HepG2 (cell line): Measurements from ENCODE around the gene JUND. TPM values are rescaled to one million over a fixed set of nuclear protein-coding genes. Genes with fewer than 3 reads are reported as not detected.

Source experiments
- HOXD1 ChIP-seq: sonication (generic); formaldehyde crosslinking; IDR thresholded peaks from 2 replicates; pipeline ENCODE4 v1.5.0; 2020; ENCODE audit warnings: missing genetic modification reagents
- NCOA1 ChIP-seq: sonication (generic); formaldehyde crosslinking; IDR thresholded peaks from 2 replicates; pipeline ENCODE4 v1.9.0; 2021; ENCODE audit warnings: missing genetic modification reagents
- ZNF614 ChIP-seq: IDR thresholded peaks from 2 replicates; pipeline ENCODE4 v1.6.1; 2018; ENCODE audit warnings: missing biosample characterization, missing genetic modification reagents, inconsistent platforms, borderline replicate concordance
- ZNF616 ChIP-seq: sonication (generic); formaldehyde crosslinking; IDR thresholded peaks from 2 replicates; pipeline ENCODE4 v1.5.0; 2020; ENCODE audit warnings: low read depth, mild to moderate bottlenecking, missing genetic modification reagents
- ZNF761 ChIP-seq: sonication (generic); formaldehyde crosslinking; conservative IDR thresholded peaks from 2 replicates; pipeline ENCODE4 v1.4.0; 2020; ENCODE audit warnings: mild to moderate bottlenecking, missing genetic modification reagents
- polyA plus RNA-seq, 8 experiments: library from polyadenylated mRNA; depleted of rRNA in 3 of 8; stranded (reverse) in 7 of 8; unstranded in 1 of 8; fragments of >200 nt; fragmentation: Illumina TruSeq in 4 of 8; extraction: Trizol in 4 of 8; gene quantifications; 2 replicates each; pipeline versions ENCODE4 v1.2.1 to v1.2.3, GENCODE V29; 2011 to 2016; ENCODE audit warnings: low read depth in 4 of 8, missing spikeins in 1 of 8, mixed read lengths in 1 of 8; ENCODE audit not compliant: insufficient read depth in 1 of 8
- total RNA-seq, 5 experiments: library from RNA; depleted of rRNA; stranded (reverse); fragments of >200 nt; fragmentation: Illumina TruSeq; extraction: Trizol; gene quantifications; 2 replicates each; pipeline ENCODE4 v1.2.3, GENCODE V29; 2016; ENCODE audit warnings: low read depth in 1 of 5
- TF ChIP-seq, protein P1 (sequence below): sonication (generic); formaldehyde crosslinking; IDR thresholded peaks from 2 replicates; pipeline ENCODE4 v1.4.0; 2020; ENCODE audit warnings: missing genetic modification reagents
- TF ChIP-seq, protein P2 (sequence below): sonication (generic); formaldehyde crosslinking; IDR thresholded peaks from 2 replicates; pipeline ENCODE4 v1.4.0; 2020; ENCODE audit warnings: missing genetic modification reagents
- TF ChIP-seq, protein P3 (sequence below): IDR thresholded peaks from 2 replicates; pipeline ENCODE4 v1.6.1; 2016; ENCODE audit warnings: missing compliant biosample characterization, missing genetic modification reagents, borderline replicate concordance
- TF ChIP-seq, protein P4 (sequence below): IDR thresholded peaks from 2 replicates; pipeline ENCODE4 v1.6.1; 2012; ENCODE audit warnings: low read depth, low read length, improper control_type of control experiment
- TF ChIP-seq, protein P5 (sequence below): sonication (generic); formaldehyde crosslinking; IDR thresholded peaks from 2 replicates; pipeline ENCODE4 v1.8.0; 2022; ENCODE audit warnings: mild to moderate bottlenecking, missing genetic modification reagents, moderate library complexity

JUND gene
- total and polyA plus RNA-seq, 2 of the 13 experiments (the other 11 are each of a cell fraction or from before 2014, with no cell fraction given) = 41.2 to 59.8 TPM

DNA sequence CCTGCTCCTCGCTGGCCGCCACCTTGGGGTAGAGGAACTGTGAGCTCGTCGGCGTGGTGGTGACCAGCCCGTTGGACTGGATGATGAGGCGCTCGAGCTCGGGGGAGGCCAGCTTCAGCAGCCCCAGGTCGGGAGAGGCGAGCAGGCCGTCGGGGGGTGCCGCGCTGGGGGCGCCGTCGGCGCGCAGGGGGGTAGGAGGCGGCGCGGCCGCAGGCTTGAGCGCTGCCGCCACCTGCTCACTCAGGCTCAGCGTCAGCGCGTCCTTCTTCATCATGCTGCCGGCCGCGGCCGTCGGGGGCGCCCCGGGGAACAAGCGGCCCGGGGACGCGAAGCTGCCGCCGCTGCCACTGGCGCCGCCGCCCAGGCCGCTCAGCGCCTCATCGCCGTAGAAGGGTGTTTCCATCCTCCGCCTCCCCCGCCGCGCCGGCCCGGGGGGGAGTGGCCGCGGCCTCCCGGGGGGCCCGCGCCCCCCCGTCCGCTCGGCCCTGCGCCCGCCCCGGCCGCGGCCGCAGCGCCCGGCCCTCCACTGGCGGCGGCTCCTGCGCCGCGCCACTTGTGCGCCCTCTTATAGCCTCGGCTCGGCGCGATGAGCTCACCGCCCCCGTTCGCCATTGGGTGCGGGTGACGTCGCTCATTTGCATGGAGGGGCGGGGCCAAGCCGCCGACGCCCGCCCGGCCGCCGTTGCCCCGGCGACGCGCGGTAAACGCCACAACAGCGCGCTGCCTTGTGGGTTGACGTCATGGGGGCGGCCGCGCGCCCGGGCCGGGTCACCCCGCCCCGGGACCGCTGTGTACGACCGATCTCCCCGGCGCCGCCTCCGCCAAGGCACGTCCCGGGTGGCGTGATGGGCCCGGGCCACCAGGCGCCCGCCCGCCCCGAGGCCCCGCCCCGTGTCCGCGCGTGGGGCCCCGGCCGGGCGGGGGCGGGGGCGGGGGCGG, at the start of gene JUND (continued):
- TF ChIP-seq, protein P1, sequence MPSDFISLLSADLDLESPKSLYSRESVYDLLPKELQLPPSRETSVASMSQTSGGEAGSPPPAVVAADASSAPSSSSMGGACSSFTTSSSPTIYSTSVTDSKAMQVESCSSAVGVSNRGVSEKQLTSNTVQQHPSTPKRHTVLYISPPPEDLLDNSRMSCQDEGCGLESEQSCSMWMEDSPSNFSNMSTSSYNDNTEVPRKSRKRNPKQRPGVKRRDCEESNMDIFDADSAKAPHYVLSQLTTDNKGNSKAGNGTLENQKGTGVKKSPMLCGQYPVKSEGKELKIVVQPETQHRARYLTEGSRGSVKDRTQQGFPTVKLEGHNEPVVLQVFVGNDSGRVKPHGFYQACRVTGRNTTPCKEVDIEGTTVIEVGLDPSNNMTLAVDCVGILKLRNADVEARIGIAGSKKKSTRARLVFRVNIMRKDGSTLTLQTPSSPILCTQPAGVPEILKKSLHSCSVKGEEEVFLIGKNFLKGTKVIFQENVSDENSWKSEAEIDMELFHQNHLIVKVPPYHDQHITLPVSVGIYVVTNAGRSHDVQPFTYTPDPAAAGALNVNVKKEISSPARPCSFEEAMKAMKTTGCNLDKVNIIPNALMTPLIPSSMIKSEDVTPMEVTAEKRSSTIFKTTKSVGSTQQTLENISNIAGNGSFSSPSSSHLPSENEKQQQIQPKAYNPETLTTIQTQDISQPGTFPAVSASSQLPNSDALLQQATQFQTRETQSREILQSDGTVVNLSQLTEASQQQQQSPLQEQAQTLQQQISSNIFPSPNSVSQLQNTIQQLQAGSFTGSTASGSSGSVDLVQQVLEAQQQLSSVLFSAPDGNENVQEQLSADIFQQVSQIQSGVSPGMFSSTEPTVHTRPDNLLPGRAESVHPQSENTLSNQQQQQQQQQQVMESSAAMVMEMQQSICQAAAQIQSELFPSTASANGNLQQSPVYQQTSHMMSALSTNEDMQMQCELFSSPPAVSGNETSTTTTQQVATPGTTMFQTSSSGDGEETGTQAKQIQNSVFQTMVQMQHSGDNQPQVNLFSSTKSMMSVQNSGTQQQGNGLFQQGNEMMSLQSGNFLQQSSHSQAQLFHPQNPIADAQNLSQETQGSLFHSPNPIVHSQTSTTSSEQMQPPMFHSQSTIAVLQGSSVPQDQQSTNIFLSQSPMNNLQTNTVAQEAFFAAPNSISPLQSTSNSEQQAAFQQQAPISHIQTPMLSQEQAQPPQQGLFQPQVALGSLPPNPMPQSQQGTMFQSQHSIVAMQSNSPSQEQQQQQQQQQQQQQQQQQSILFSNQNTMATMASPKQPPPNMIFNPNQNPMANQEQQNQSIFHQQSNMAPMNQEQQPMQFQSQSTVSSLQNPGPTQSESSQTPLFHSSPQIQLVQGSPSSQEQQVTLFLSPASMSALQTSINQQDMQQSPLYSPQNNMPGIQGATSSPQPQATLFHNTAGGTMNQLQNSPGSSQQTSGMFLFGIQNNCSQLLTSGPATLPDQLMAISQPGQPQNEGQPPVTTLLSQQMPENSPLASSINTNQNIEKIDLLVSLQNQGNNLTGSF (CRISPR knock-in tag) = no peak
- TF ChIP-seq, protein P2, sequence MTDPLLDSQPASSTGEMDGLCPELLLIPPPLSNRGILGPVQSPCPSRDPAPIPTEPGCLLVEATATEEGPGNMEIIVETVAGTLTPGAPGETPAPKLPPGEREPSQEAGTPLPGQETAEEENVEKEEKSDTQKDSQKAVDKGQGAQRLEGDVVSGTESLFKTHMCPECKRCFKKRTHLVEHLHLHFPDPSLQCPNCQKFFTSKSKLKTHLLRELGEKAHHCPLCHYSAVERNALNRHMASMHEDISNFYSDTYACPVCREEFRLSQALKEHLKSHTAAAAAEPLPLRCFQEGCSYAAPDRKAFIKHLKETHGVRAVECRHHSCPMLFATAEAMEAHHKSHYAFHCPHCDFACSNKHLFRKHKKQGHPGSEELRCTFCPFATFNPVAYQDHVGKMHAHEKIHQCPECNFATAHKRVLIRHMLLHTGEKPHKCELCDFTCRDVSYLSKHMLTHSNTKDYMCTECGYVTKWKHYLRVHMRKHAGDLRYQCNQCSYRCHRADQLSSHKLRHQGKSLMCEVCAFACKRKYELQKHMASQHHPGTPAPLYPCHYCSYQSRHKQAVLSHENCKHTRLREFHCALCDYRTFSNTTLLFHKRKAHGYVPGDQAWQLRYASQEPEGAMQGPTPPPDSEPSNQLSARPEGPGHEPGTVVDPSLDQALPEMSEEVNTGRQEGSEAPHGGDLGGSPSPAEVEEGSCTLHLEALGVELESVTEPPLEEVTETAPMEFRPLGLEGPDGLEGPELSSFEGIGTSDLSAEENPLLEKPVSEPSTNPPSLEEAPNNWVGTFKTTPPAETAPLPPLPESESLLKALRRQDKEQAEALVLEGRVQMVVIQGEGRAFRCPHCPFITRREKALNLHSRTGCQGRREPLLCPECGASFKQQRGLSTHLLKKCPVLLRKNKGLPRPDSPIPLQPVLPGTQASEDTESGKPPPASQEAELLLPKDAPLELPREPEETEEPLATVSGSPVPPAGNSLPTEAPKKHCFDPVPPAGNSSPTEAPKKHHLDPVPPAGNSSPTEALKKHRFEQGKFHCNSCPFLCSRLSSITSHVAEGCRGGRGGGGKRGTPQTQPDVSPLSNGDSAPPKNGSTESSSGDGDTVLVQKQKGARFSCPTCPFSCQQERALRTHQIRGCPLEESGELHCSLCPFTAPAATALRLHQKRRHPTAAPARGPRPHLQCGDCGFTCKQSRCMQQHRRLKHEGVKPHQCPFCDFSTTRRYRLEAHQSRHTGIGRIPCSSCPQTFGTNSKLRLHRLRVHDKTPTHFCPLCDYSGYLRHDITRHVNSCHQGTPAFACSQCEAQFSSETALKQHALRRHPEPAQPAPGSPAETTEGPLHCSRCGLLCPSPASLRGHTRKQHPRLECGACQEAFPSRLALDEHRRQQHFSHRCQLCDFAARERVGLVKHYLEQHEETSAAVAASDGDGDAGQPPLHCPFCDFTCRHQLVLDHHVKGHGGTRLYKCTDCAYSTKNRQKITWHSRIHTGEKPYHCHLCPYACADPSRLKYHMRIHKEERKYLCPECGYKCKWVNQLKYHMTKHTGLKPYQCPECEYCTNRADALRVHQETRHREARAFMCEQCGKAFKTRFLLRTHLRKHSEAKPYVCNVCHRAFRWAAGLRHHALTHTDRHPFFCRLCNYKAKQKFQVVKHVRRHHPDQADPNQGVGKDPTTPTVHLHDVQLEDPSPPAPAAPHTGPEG (CRISPR knock-in tag) = 0 out of 2 replicates have a peak, but pooled peaks have one; percentile 19
- TF ChIP-seq, protein P3, sequence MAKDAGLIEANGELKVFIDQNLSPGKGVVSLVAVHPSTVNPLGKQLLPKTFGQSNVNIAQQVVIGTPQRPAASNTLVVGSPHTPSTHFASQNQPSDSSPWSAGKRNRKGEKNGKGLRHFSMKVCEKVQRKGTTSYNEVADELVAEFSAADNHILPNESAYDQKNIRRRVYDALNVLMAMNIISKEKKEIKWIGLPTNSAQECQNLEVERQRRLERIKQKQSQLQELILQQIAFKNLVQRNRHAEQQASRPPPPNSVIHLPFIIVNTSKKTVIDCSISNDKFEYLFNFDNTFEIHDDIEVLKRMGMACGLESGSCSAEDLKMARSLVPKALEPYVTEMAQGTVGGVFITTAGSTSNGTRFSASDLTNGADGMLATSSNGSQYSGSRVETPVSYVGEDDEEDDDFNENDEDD (CRISPR knock-in tag) = peak; percentile 48; the same call in 1 of the 2 replicates
- TF ChIP-seq, protein P4, sequence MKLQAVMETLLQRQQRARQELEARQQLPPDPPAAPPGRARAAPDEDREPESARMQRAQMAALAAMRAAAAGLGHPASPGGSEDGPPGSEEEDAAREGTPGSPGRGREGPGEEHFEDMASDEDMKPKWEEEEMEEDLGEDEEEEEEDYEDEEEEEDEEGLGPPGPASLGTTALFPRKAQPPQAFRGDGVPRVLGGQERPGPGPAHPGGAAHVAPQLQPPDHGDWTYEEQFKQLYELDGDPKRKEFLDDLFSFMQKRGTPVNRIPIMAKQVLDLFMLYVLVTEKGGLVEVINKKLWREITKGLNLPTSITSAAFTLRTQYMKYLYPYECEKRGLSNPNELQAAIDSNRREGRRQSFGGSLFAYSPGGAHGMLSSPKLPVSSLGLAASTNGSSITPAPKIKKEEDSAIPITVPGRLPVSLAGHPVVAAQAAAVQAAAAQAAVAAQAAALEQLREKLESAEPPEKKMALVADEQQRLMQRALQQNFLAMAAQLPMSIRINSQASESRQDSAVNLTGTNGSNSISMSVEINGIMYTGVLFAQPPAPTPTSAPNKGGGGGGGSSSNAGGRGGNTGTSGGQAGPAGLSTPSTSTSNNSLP = peak; percentile 60
- TF ChIP-seq NCOA1 (CRISPR knock-in tag) = no peak
- TF ChIP-seq ZNF761 (CRISPR knock-in tag) = 0 out of 2 replicates have a peak, but pooled peaks have one; percentile 32
- TF ChIP-seq ZNF616 (CRISPR knock-in tag) = no peak
- 0 out of 2 replicates have a peak, but pooled peaks have one; percentile 54 for TF ChIP-seq HOXD1 (CRISPR knock-in tag)
- TF ChIP-seq, protein P5, sequence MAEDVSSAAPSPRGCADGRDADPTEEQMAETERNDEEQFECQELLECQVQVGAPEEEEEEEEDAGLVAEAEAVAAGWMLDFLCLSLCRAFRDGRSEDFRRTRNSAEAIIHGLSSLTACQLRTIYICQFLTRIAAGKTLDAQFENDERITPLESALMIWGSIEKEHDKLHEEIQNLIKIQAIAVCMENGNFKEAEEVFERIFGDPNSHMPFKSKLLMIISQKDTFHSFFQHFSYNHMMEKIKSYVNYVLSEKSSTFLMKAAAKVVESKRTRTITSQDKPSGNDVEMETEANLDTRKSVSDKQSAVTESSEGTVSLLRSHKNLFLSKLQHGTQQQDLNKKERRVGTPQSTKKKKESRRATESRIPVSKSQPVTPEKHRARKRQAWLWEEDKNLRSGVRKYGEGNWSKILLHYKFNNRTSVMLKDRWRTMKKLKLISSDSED (CRISPR knock-in tag) = no peak
- TF ChIP-seq ZNF614 (CRISPR knock-in tag) = no peak
